HEK293T (cell line): ENCODE measurements around the gene ENHO.

Experiments used
- BHLHE40 ChIP-seq: fragments of 450-650 bp; IDR thresholded peaks from 2 replicates; pipeline ENCODE4 v1.6.1; 2016; ENCODE audit warnings: mild to moderate bottlenecking, moderate library complexity, borderline replicate concordance
- ELF4 ChIP-seq: fragments of 450-650 bp; IDR thresholded peaks from 2 replicates; pipeline ENCODE4 v1.6.1; 2017; ENCODE audit warnings: antibody characterized with exemption
- FOXA1 ChIP-seq: fragments of 450-650 bp; IDR thresholded peaks from 2 replicates; pipeline ENCODE4 v1.6.1; 2016; ENCODE audit warnings: mild to moderate bottlenecking
- FOXK2 ChIP-seq: fragments of 450-650 bp; IDR thresholded peaks from 2 replicates; pipeline ENCODE4 v1.6.1; 2016; ENCODE audit warnings: mild to moderate bottlenecking
- SP1 ChIP-seq: fragments of 450-650 bp; IDR thresholded peaks from 2 replicates; pipeline ENCODE4 v1.6.1; 2017
- SUZ12 ChIP-seq: fragments of 450-650 bp; IDR thresholded peaks from 2 replicates; pipeline ENCODE4 v1.6.1; 2016; ENCODE audit warnings: mild to moderate bottlenecking
- TARDBP ChIP-seq: fragments of 450-650 bp; IDR thresholded peaks from 2 replicates; pipeline ENCODE4 v1.6.1; 2016
- ZNF384 ChIP-seq: fragments of 450-650 bp; IDR thresholded peaks from 2 replicates; pipeline ENCODE4 v1.6.1; 2016
- TF ChIP-seq, protein P1 (sequence below): fragments of 450-650 bp; IDR thresholded peaks from 2 replicates; pipeline ENCODE4 v1.6.1; 2016

DNA sequence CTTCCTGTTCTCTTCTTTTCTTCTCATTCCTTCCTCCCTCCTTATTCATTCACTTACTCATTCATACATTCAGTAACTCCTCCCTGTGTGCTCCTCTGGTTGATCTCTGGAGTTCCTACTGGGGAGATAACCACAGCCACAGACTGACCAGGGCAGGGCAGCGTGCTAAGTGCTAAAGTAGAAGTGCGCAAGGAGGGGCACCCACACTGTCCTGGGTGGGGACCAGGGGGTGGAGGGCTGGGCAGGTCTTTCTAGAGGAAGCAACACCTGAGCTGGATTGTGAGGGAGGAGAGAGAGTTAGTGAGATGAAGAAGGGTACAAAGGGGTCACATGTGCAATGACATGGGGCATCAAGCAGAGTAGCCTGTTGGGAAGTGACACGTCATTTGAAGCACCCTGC lies 13.8 kb downstream of the ENHO start:
- no peak for TF ChIP-seq ELF4
- no peak for TF ChIP-seq FOXK2
- TF ChIP-seq FOXA1: no peak
- no peak for TF ChIP-seq SP1
- no peak for TF ChIP-seq BHLHE40
- TF ChIP-seq ZNF384: no peak
- no peak for TF ChIP-seq SUZ12
- TF ChIP-seq, protein P1, sequence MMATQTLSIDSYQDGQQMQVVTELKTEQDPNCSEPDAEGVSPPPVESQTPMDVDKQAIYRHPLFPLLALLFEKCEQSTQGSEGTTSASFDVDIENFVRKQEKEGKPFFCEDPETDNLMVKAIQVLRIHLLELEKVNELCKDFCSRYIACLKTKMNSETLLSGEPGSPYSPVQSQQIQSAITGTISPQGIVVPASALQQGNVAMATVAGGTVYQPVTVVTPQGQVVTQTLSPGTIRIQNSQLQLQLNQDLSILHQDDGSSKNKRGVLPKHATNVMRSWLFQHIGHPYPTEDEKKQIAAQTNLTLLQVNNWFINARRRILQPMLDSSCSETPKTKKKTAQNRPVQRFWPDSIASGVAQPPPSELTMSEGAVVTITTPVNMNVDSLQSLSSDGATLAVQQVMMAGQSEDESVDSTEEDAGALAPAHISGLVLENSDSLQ: no peak
- TF ChIP-seq TARDBP: no peak
